Liver (tissue), 3 donors: ENCODE measurements around the gene PLXNA3.

Experiments
- EGR1 ChIP-seq, 2 donors: IDR thresholded peaks; 2 replicates each; pipeline ENCODE4 v1.6.1; 2016 to 2018; ENCODE audit warnings: antibody characterized with exemption in 2 of 2, low read depth in 2 of 2
- FOXA1 ChIP-seq: IDR thresholded peaks from 2 replicates; pipeline ENCODE4 v1.6.1; 2016; ENCODE audit warnings: antibody characterized with exemption
- MAX ChIP-seq: IDR thresholded peaks from 2 replicates; pipeline ENCODE4 v1.6.1; 2016; ENCODE audit warnings: antibody characterized with exemption
- RAD21 ChIP-seq, 2 donors: IDR thresholded peaks; 2 replicates each; pipeline ENCODE4 v1.6.1; 2016; ENCODE audit warnings: antibody characterized with exemption in 2 of 2, mild to moderate bottlenecking in 2 of 2
- RXRA ChIP-seq, 2 donors: IDR thresholded peaks; 2 replicates each; pipeline ENCODE4 v1.6.1; 2017 to 2018; ENCODE audit warnings: antibody characterized with exemption in 2 of 2, mild to moderate bottlenecking in 1 of 2
- YY1 ChIP-seq: IDR thresholded peaks from 2 replicates; pipeline ENCODE4 v1.6.1; 2016; ENCODE audit warnings: antibody characterized with exemption, mild to moderate bottlenecking
- TF ChIP-seq, protein P1 (sequence below): fragments of 150-350 bp; IDR thresholded peaks from 2 replicates; pipeline ENCODE4 v1.5.1; 2017; ENCODE audit warnings: improper control_type of control experiment, low read depth, low read length; ENCODE audit not compliant: missing input control
- TF ChIP-seq, protein P2 (sequence below): IDR thresholded peaks from 2 replicates; pipeline ENCODE4 v1.6.1; 2016; ENCODE audit warnings: antibody characterized with exemption
- TF ChIP-seq, protein P3 (sequence below): IDR thresholded peaks from 2 replicates; pipeline ENCODE4 v1.6.1; 2016; ENCODE audit warnings: antibody characterized with exemption, mild to moderate bottlenecking
- donor health status: healthy.
- donor health status: healthy.

DNA sequence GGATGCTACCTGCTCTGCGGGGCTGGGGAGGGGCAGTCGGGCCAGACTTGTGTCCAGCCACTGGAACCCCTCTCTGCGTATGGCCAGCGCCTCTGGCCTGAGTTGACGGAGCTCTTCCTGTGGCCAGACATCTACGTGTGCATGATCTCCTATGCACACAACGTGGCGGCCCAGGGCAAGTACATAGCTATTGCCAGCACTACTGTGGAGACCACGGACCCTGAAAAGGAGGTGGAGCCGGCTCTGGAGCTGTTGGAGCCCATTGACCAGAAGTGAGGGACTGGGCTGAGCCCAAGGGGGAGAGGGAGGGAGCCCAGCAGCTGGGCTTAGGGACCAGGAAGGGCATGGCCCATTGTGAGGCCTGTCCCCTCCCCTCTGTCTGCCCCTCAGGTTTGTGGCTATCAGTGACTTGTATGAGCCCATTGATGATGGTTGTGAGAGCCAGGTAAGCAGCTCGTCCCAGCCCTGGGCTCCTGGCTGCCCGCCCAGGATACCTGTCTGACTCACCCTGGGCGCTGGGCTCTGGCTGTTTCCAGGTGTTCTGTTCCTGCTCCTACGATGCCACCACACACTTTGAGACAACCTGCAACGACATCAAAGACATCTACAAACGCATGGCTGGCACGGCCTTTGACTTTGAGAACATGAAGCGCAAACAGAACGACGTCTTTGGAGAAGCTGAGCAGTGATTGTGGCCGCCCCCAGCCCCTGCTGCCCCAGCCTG lies 15.9 kb upstream of the PLXNA3 start:
- TF ChIP-seq EGR1 (IDR thresholded peaks at IDR 0.05; ENCODE audit: low read depth in 2 of 2) (no peak), MAX (no peak), YY1 (no peak), RAD21 (IDR thresholded peaks at IDR 0.05) (no peak), RXRA (IDR thresholded peaks at IDR 0.05) (no peak), FOXA1 (no peak)
- TF ChIP-seq, protein P1, sequence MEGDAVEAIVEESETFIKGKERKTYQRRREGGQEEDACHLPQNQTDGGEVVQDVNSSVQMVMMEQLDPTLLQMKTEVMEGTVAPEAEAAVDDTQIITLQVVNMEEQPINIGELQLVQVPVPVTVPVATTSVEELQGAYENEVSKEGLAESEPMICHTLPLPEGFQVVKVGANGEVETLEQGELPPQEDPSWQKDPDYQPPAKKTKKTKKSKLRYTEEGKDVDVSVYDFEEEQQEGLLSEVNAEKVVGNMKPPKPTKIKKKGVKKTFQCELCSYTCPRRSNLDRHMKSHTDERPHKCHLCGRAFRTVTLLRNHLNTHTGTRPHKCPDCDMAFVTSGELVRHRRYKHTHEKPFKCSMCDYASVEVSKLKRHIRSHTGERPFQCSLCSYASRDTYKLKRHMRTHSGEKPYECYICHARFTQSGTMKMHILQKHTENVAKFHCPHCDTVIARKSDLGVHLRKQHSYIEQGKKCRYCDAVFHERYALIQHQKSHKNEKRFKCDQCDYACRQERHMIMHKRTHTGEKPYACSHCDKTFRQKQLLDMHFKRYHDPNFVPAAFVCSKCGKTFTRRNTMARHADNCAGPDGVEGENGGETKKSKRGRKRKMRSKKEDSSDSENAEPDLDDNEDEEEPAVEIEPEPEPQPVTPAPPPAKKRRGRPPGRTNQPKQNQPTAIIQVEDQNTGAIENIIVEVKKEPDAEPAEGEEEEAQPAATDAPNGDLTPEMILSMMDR = no peak
- TF ChIP-seq, protein P2, sequence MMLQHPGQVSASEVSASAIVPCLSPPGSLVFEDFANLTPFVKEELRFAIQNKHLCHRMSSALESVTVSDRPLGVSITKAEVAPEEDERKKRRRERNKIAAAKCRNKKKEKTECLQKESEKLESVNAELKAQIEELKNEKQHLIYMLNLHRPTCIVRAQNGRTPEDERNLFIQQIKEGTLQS = no peak
- TF ChIP-seq, protein P3, sequence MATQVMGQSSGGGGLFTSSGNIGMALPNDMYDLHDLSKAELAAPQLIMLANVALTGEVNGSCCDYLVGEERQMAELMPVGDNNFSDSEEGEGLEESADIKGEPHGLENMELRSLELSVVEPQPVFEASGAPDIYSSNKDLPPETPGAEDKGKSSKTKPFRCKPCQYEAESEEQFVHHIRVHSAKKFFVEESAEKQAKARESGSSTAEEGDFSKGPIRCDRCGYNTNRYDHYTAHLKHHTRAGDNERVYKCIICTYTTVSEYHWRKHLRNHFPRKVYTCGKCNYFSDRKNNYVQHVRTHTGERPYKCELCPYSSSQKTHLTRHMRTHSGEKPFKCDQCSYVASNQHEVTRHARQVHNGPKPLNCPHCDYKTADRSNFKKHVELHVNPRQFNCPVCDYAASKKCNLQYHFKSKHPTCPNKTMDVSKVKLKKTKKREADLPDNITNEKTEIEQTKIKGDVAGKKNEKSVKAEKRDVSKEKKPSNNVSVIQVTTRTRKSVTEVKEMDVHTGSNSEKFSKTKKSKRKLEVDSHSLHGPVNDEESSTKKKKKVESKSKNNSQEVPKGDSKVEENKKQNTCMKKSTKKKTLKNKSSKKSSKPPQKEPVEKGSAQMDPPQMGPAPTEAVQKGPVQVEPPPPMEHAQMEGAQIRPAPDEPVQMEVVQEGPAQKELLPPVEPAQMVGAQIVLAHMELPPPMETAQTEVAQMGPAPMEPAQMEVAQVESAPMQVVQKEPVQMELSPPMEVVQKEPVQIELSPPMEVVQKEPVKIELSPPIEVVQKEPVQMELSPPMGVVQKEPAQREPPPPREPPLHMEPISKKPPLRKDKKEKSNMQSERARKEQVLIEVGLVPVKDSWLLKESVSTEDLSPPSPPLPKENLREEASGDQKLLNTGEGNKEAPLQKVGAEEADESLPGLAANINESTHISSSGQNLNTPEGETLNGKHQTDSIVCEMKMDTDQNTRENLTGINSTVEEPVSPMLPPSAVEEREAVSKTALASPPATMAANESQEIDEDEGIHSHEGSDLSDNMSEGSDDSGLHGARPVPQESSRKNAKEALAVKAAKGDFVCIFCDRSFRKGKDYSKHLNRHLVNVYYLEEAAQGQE = no peak
